Panc1 (cell line): ENCODE measurements around the gene CCM2.

ENCODE experiments used
- CTCF ChIP-seq: fragments of 450-650 bp; IDR thresholded peaks from 2 replicates; pipeline ENCODE4 v1.5.1; 2017; ENCODE audit warnings: mild to moderate bottlenecking
- SIN3A ChIP-seq: IDR thresholded peaks from 2 replicates; pipeline ENCODE4 v1.6.1; 2012; ENCODE audit warnings: low read depth, mild to moderate bottlenecking, low read length, moderate library complexity, borderline replicate concordance; ENCODE audit not compliant: insufficient read depth

- TF ChIP-seq CTCF: no peak
- TF ChIP-seq SIN3A: no peak
Measured at GRCh38 chr7:45055594-45056219, 55.7 kb downstream of the CCM2 start.
